Measurements from ENCODE around the gene ITIH2. TPM values are rescaled to one million over a fixed set of nuclear protein-coding genes. Genes with fewer than 3 reads are reported as not detected.
A peak's percentile ranks its signal among the peaks of the same experiment; 100 is the strongest.

Gene ITIH2
- total RNA-seq, 1 donor = not detected

DNA sequence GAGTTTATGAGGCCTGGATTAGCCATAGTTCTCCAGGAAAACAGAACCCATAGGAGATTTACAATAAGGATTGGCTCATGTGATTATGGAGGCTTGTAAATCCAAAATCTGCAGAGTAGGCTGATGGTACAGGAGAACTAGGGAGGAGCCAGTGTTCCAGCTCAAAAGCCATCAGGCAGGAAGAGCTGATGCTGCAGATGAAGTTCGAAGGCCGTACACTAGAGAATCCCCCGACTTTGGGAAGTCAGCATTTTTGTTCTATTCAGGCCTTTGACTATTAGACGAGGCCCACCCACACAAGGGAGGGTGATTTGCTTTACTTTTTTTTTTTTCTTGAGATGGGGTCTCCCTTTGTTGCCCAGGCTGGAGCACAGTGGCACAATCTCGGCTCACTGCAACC lies 47.1 kb downstream of the ITIH2 start:
- no peaks in the 10 kb centered on the region for H3K79me2 ChIP-seq (ENCODE audit: insufficient read depth, low read length)
- no peak overlapping the region for H3K27ac ChIP-seq (ENCODE audit: low read depth, low read length)
- no peak overlapping the region for H2AFZ ChIP-seq (ENCODE audit: low read length)
- no peaks in the 10 kb centered on the region for H3K27me3 ChIP-seq (ENCODE audit: insufficient read depth, low read length)
- H4K20me1 ChIP-seq (ENCODE audit: insufficient read depth, low read length) = no peaks in the 10 kb centered on the region
- no peaks in the 10 kb centered on the region for H3K4me1 ChIP-seq (ENCODE audit: insufficient read depth, low read length)
- H3K9me3 ChIP-seq (ENCODE audit: low read depth, low read length) = no peaks in the 10 kb centered on the region
- H3K4me2 ChIP-seq (ENCODE audit: insufficient read depth, low read length) = no peak overlapping the region
- peak; percentile 50 for DNase-seq (ENCODE audit: insufficient read length, low spot score, missing footprints)
- H3K36me3 ChIP-seq (ENCODE audit: insufficient read depth, low read length) = peaks cover 24% of the 10 kb centered on the region
- H3K4me3 ChIP-seq (ENCODE audit: insufficient read depth, low read length) = no peak overlapping the region
- TF ChIP-seq, protein P1, sequence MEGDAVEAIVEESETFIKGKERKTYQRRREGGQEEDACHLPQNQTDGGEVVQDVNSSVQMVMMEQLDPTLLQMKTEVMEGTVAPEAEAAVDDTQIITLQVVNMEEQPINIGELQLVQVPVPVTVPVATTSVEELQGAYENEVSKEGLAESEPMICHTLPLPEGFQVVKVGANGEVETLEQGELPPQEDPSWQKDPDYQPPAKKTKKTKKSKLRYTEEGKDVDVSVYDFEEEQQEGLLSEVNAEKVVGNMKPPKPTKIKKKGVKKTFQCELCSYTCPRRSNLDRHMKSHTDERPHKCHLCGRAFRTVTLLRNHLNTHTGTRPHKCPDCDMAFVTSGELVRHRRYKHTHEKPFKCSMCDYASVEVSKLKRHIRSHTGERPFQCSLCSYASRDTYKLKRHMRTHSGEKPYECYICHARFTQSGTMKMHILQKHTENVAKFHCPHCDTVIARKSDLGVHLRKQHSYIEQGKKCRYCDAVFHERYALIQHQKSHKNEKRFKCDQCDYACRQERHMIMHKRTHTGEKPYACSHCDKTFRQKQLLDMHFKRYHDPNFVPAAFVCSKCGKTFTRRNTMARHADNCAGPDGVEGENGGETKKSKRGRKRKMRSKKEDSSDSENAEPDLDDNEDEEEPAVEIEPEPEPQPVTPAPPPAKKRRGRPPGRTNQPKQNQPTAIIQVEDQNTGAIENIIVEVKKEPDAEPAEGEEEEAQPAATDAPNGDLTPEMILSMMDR (IDR thresholded peaks at IDR 0.05; ENCODE audit: extremely low read depth, low read depth, low read length) = no peak

DNA sequence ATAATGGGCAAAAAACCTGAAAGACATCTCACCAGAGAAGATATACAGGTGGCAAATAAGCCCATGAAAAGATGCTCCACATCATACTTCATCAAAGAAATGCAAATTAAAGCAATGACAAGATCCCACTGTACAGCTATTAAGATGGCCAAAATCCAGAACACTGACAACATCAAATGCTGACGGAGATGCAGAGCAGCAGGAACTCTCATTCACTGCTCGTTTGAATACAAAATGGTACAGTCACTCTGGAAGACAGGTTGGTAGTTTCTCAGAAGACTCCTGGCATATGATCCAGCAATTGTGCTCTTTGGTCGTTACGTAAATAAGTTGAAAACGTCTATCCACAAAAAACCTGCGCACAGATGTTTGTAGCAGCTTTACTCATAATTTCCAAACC lies 49.1 kb downstream of the ITIH2 start:
- H3K27me3 ChIP-seq (ENCODE audit: insufficient read depth, low read length) = no peaks in the 10 kb centered on the region
- H3K4me3 ChIP-seq (ENCODE audit: insufficient read depth, low read length) = no peak overlapping the region
- no peak overlapping the region for H3K27ac ChIP-seq (ENCODE audit: low read depth, low read length)
- no peak overlapping the region for H2AFZ ChIP-seq (ENCODE audit: low read length)
- no peaks in the 10 kb centered on the region for H3K79me2 ChIP-seq (ENCODE audit: insufficient read depth, low read length)
- TF ChIP-seq, protein P1 (IDR thresholded peaks at IDR 0.05; ENCODE audit: extremely low read depth, low read depth, low read length) = no peak
- DNase-seq (ENCODE audit: insufficient read length, low spot score, missing footprints) = no peak
- no peak overlapping the region for H3K4me2 ChIP-seq (ENCODE audit: insufficient read depth, low read length)
- no peaks in the 10 kb centered on the region for H4K20me1 ChIP-seq (ENCODE audit: insufficient read depth, low read length)
- H3K9me3 ChIP-seq (ENCODE audit: low read depth, low read length) = no peaks in the 10 kb centered on the region
- peaks cover 35% of the 10 kb centered on the region for H3K36me3 ChIP-seq (ENCODE audit: insufficient read depth, low read length)
- H3K4me1 ChIP-seq (ENCODE audit: insufficient read depth, low read length) = no peaks in the 10 kb centered on the region

DNA sequence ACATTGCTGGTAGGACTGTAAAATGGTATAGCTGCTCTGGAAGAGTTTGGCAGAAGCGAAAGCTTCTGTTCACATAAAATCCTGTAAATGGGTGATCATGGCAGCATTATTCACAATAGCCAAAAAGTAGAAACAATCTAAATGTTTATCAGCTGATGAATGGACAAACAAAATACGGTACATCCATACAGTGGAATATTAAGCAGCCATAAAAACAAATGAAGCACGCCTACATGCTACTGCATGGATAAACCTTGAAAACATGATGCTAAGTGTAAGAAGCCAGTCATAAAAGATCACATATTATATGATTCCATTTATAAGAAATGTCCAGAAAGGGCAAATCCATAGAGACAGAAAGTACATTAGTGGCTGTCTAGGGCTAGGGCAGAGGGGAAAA lies 52.0 kb downstream of the ITIH2 start:
- Histone ChIP-seq H3K36me3 (ENCODE audit: insufficient read depth, low read length) (peaks cover 55% of the 10 kb centered on the region), H3K4me1 (ENCODE audit: insufficient read depth, low read length) (no peaks in the 10 kb centered on the region), H3K27me3 (ENCODE audit: insufficient read depth, low read length) (no peaks in the 10 kb centered on the region), H3K9me3 (ENCODE audit: low read depth, low read length) (no peaks in the 10 kb centered on the region), H4K20me1 (ENCODE audit: insufficient read depth, low read length) (no peaks in the 10 kb centered on the region), H2AFZ (ENCODE audit: low read length) (no peak overlapping the region), H3K27ac (ENCODE audit: low read depth, low read length) (no peak overlapping the region), H3K79me2 (ENCODE audit: insufficient read depth, low read length) (no peaks in the 10 kb centered on the region), H3K4me3 (ENCODE audit: insufficient read depth, low read length) (no peak overlapping the region), H3K4me2 (ENCODE audit: insufficient read depth, low read length) (no peak overlapping the region)
- no peak for DNase-seq (ENCODE audit: insufficient read length, low spot score, missing footprints)
- TF ChIP-seq, protein P1 (IDR thresholded peaks at IDR 0.05; ENCODE audit: extremely low read depth, low read depth, low read length) = no peak

DNA sequence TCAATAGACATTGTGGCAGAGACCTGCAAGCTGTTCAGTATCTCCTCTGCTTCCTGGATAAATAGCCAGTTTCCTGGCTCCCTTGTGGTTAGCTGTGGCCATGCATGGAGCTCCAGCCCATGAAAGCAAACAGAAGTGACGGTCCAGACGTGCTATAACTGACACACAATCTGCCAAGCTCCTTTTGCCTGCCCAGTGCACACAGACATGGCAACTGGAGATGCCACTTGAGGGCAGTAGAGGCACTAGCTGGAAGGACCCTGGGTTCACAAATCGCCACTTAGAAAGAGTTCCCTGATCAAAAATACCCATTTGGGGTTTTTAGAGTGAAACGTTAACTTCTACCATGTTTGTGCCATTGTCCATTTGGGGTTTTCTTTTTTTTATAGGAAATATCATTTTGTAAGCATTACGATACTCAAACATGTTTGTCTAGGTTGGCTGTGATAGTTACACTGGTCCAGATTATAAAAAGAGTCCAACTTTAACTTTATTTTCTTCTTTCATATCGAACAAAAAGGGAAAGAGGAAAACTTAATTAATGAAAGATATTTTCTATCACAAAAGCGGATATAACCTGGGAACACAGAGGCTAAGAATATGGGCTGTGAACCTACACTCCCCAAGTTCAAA lies 53.4 kb downstream of the ITIH2 start:
- Histone ChIP-seq H3K9me3 (ENCODE audit: low read depth, low read length) (no peaks in the 10 kb centered on the region), H3K4me3 (ENCODE audit: insufficient read depth, low read length) (no peak overlapping the region), H3K27me3 (ENCODE audit: insufficient read depth, low read length) (no peaks in the 10 kb centered on the region), H3K4me2 (ENCODE audit: insufficient read depth, low read length) (no peak overlapping the region), H3K36me3 (ENCODE audit: insufficient read depth, low read length) (peaks cover 68% of the 10 kb centered on the region), H3K4me1 (ENCODE audit: insufficient read depth, low read length) (no peaks in the 10 kb centered on the region), H3K79me2 (ENCODE audit: insufficient read depth, low read length) (no peaks in the 10 kb centered on the region), H4K20me1 (ENCODE audit: insufficient read depth, low read length) (no peaks in the 10 kb centered on the region), H2AFZ (ENCODE audit: low read length) (no peak overlapping the region), H3K27ac (ENCODE audit: low read depth, low read length) (no peak overlapping the region)
- DNase-seq (ENCODE audit: insufficient read length, low spot score, missing footprints) = no peak
- TF ChIP-seq, protein P1 (IDR thresholded peaks at IDR 0.05; ENCODE audit: extremely low read depth, low read depth, low read length) = peak; percentile 65

All from osteoblast (primary cell).